Adipocyte (in vitro differentiated cells): ENCODE measurements around the gene INPP5K.

Experiments
- DNase-seq: peaks from one replicate; pipeline ENCODE4 v3.0.0-alpha.2; 2015; ENCODE audit warnings: low read depth
- H3K27me3 ChIP-seq: replicated peaks from 2 replicates; pipeline ENCODE4 v1.7.0; 2013; ENCODE audit warnings: mild to moderate bottlenecking, low read length, moderate library complexity; ENCODE audit not compliant: control insufficient read depth, insufficient read depth
- H3K36me3 ChIP-seq: 2 replicates; pipeline ENCODE4 v1.7.0; 2013; ENCODE audit warnings: low read length, mild to moderate bottlenecking, moderate library complexity; ENCODE audit not compliant: control insufficient read depth, insufficient read depth, severe bottlenecking
- H3K4me1 ChIP-seq: 2 replicates; pipeline ENCODE4 v1.7.0; 2013; ENCODE audit warnings: mild to moderate bottlenecking, low read length, moderate library complexity; ENCODE audit not compliant: control insufficient read depth, insufficient read depth
- H3K4me3 ChIP-seq: 2 replicates; pipeline ENCODE4 v1.7.0; 2013; ENCODE audit warnings: mild to moderate bottlenecking, low read length, moderate library complexity
- H3K9ac ChIP-seq: 2 replicates; pipeline ENCODE4 v1.7.0; 2013; ENCODE audit warnings: mild to moderate bottlenecking, low read length, moderate library complexity
- H3K9me3 ChIP-seq: 2 replicates; pipeline ENCODE4 v1.7.0; 2013; ENCODE audit warnings: mild to moderate bottlenecking, low read length, moderate library complexity; ENCODE audit not compliant: control insufficient read depth

Gene INPP5K

DNA sequence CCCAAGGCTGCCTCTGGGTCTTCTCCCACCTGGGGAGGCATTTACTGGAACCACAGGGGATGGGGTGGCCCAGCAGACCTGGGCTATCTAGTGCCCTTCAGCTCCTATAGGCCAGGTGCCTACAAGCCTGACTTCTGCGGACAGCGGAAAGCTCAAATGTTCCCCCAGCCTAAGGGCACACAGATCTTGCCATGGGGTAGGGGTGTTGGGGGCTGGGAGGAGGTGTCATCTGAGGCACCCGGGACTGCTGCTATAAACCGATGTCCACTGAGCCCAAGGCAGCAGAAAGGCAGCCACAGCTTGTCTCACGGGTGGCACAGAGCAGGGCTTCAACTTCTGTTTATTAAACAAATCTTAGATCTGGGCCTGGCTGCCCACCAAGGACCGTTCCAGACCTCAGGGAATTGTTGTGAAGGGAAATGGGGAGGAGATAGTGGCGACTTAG, 27.6 kb downstream of the INPP5K start:
- Histone ChIP-seq H3K27me3 (no peaks in the 10 kb centered on the region), H3K9me3 (no peaks in the 10 kb centered on the region), H3K4me1 (peaks cover 53% of the 10 kb centered on the region), H3K9ac (peak overlapping the region; percentile 90), H3K36me3 (no peaks in the 10 kb centered on the region), H3K4me3 (peak overlapping the region; percentile 76)
- DNase-seq = no peak

DNA sequence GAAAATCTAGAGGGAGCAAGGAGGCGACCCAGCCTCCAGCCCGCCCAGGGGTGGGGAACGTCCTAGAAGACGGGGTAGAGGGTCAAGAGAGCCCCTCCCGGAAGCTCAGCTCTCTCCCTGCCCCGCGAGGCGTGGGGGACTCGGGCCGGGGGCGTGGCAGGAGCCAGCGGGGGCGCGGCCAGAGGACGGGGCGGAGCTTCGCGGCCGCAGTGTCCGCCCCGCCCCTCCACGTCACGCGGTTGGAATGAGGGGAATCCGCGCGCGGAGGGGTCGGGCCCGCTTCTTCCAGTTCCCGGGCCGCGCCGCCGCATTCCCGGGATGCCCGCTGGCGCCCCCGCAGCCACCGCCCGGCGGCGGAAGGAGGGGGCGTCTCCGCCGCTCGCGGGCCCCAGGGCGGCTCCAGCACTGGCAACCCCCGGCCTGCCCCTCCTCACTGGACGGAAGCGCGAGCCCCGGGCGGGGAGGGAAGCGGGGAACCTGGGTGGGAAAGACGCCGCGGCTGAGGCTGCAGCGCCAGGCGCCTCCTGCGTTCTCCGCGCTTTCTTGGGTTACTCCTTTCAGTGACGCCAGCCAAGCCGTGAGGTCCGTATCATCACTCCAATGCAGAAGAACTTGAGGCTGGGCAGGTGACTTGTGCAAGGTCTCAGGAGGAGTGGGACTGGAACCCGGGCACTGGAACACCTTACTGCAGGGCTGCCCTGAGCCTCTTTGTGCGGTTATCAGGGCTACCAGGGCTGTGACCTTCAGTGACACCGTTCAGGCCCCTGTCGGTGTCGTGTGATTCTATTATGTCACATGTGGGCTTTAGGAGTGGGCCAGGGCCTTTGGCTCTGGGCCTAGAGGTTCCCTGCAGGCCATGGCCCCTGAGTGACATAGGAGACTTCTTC, 28.2 kb downstream of the INPP5K start:
- peak overlapping the region; percentile 90 for H3K9ac ChIP-seq
- H3K27me3 ChIP-seq = no peaks in the 10 kb centered on the region
- H3K36me3 ChIP-seq = peaks cover 4% of the 10 kb centered on the region
- H3K4me1 ChIP-seq = peaks cover 49% of the 10 kb centered on the region
- peak overlapping the region; percentile 76 for H3K4me3 ChIP-seq
- peak; percentile 98 for DNase-seq
- H3K9me3 ChIP-seq = no peaks in the 10 kb centered on the region

- peak; percentile 70 for DNase-seq
- peak overlapping the region; percentile 90 for H3K9ac ChIP-seq
- no peaks in the 10 kb centered on the region for H3K9me3 ChIP-seq
- H3K36me3 ChIP-seq = peaks cover 12% of the 10 kb centered on the region
- H3K4me3 ChIP-seq = peak overlapping the region; percentile 74
- no peaks in the 10 kb centered on the region for H3K27me3 ChIP-seq
- H3K4me1 ChIP-seq = peaks cover 42% of the 10 kb centered on the region
These were observed 29.4 kb downstream of the INPP5K start for GRCh38 chr17:1486802-1487695.

DNA sequence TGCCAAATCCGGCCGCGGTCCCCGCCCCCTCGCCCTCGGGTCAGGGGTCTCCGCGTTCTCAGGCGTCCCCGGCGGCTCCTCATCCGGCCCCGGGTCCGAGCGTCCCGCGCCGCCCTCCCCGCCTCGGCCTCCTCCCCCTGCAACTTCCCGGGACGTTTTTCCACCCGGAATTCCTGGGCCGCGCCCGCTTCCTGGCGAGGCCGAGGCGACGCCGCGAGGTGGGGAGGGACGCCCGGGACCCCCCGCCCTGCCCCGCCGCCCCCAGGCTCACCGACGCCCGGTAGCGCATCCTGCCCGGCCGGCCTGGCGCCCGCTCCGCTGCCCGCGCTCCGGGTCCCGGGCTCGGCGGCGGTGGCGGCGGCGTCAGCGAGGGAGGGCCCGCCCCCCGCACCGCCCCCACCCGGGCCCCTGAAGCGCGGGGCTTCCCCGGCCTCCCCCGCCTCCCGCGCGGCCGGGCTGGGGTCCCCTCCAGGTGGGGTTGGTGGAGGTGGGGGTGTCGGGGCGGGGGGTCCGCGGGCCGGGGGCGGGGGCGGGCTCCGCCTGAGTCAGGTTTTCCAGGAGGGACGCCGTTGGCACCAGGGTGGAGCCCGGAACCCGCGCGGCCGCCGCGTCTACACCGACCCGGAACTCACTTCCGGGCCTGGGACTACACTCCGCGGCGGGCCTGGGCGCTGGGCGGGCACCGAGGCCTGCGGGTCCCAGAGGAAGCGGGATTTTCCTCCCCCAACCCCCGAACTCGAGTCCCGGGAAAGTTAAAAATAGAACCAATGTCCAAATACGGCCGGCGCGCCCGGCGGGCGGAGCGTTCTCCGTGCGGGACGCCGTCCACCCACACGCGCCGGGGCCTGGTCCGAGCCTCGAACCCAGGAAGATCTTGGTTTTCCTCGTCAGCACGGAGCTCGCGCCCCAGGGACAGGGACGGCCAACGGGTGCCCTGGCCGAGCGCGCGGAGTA, 30.7 kb downstream of the INPP5K start:
- peak overlapping the region; percentile 82 for H3K4me3 ChIP-seq
- no peaks in the 10 kb centered on the region for H3K27me3 ChIP-seq
- H3K36me3 ChIP-seq = peaks cover 24% of the 10 kb centered on the region
- H3K9ac ChIP-seq = peak overlapping the region; percentile 90
- DNase-seq = peak; percentile 79
- peaks cover 53% of the 10 kb centered on the region for H3K4me1 ChIP-seq
- no peaks in the 10 kb centered on the region for H3K9me3 ChIP-seq

DNA sequence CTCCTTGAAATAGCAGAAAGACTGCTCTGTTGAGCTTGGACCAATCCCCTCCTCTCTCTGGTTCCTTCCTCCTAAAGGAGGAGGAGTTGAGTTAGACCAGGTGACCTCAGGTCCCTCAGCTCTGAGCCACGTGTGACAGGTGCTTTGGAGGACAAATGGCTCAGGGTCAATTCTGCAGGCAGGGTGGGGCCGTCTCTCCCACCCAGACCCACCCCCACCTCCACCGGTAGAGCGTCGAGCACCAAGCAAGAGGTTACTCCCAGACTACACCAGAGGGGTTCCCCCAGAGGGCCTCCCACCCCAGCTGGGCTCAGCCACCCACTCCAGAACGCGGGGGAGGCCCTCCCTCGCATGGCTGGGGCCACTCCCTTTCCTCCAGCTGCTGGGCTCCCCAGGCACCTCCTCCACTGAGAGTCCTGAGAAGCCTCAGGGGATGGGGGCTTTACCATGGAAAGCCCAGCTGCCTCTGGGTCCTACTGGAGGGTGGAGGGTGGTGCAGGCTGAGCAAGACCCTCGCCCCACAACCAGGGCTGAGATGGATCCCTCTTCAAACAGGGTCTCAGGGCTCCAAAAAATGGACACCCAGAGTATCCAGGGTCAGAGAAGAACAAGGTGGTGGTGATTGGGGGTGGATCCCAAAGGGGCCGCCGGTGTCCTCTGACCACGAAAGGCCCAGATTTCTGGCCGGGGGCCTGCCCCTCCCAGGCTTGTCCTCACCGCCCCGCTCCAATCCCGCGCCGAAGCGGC, 31.6 kb downstream of the INPP5K start:
- Histone ChIP-seq H3K27me3 (no peaks in the 10 kb centered on the region), H3K4me3 (peak overlapping the region; percentile 82), H3K4me1 (peaks cover 49% of the 10 kb centered on the region), H3K9me3 (no peaks in the 10 kb centered on the region), H3K36me3 (peaks cover 29% of the 10 kb centered on the region), H3K9ac (peak overlapping the region; percentile 88)
- peak; percentile 81 for DNase-seq

DNA sequence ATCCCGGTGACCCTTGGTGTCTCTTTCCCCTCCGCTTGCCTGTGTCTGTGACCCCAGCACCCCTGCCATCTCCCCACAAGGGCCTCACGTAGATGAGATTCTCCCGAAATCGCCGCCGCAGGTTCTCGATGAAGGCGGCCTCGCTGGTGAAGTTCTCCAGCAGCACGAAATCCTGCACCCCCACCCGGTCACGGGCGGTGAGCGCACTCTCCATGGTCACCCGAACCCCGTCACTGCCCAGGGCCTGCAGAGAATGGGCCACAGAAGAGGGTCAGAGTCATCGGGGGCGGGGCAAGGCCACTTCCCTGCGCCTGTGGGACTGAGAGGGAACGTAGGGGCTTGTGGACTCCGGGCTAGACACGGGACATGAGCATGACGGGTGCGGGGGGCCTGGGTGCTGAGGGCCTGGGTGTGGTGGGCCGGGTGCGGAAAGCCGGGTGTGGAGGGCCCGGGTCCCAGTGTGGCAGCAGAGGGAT, 32.3 kb downstream of the INPP5K start:
- no peak for DNase-seq

DNA sequence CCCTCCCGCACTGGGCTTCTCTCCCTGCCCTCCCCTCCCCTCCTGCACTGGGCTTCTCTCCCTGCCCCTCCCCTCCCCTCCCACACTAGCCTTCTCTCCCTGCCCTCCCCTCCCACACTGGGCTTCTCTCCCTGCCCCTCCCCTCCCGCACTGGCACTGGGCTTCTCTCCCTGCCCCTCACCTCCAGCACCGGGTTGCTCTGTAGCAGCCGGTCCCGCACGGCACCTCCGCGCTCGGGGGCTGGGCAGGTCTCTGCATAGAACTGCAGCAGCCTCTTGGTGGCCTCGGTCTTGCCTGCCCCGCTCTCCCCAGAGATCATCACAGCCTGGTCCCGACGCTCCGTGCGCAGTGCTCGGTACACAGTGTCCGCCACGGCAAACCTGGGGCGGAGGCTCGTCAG, 33.7 kb downstream of the INPP5K start:
- Histone ChIP-seq H3K9ac (no peak overlapping the region), H3K27me3 (no peaks in the 10 kb centered on the region), H3K4me3 (no peak overlapping the region), H3K36me3 (peaks cover 45% of the 10 kb centered on the region), H3K9me3 (no peaks in the 10 kb centered on the region), H3K4me1 (peaks cover 33% of the 10 kb centered on the region)
- DNase-seq = no peak

More for the DNA sequence above, 32.3 kb downstream of the INPP5K start:
- Histone ChIP-seq H3K4me1 (peaks cover 42% of the 10 kb centered on the region), H3K4me3 (no peak overlapping the region), H3K27me3 (no peaks in the 10 kb centered on the region), H3K36me3 (peaks cover 31% of the 10 kb centered on the region), H3K9me3 (no peaks in the 10 kb centered on the region), H3K9ac (no peak overlapping the region)

DNA sequence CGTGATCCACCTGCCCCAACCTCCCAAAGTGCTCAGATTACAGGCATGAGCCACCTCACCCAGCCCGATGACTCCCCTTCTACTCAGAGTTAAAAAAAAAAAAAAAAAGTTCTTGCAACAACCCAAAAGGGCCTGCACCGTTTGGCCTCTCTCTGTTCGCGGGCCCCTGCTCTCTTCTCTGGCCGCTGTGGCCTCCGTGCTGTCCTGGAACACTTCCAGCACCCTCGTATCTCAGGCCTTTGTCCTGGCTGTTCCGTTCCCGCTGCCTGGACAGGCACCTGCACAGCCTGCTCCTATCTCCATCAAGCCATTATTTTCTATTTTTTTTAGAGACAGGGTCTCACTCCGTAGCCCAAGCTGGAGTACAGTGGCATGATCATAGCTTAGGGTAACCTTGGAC, 34.7 kb downstream of the INPP5K start:
- Histone ChIP-seq H3K9ac (no peak overlapping the region), H3K4me3 (no peak overlapping the region), H3K36me3 (peaks cover 54% of the 10 kb centered on the region), H3K27me3 (no peaks in the 10 kb centered on the region), H3K4me1 (peaks cover 29% of the 10 kb centered on the region), H3K9me3 (no peaks in the 10 kb centered on the region)
- DNase-seq = no peak

GRCh38 chr17:1480747-1481465, 35.5 kb downstream of the INPP5K start:
- no peak overlapping the region for H3K9ac ChIP-seq
- no peaks in the 10 kb centered on the region for H3K9me3 ChIP-seq
- DNase-seq = no peak

More at GRCh38 chr17:1480747-1481465, 35.5 kb downstream of the INPP5K start:
- Histone ChIP-seq H3K4me3 (no peak overlapping the region), H3K36me3 (peaks cover 57% of the 10 kb centered on the region), H3K27me3 (no peaks in the 10 kb centered on the region), H3K4me1 (peaks cover 31% of the 10 kb centered on the region)
